Thyroid gland (tissue), 4 donors: ENCODE results near the gene CABP5.

Experiments
- POLR2A ChIP-seq, 2 donors: fragments of 450-650 bp; IDR thresholded peaks; one replicate each; pipeline ENCODE4 v1.6.1; 2017; ENCODE audit warnings: antibody characterized with exemption in 2 of 2, mild to moderate bottlenecking in 2 of 2, moderate library complexity in 1 of 2
- TF ChIP-seq, protein P1 (sequence below), 6 experiments: fragments of 200-600 bp in 3 of 6; fragments of 450-650 bp in 3 of 6; sonication (generic) in 3 of 6; IDR thresholded peaks; one replicate each; pipeline ENCODE4 v1.5.1; 2016 to 2019; ENCODE audit warnings: antibody characterized with exemption in 6 of 6, mild to moderate bottlenecking in 2 of 6, inconsistent platforms in 1 of 6, moderate library complexity in 1 of 6

DNA sequence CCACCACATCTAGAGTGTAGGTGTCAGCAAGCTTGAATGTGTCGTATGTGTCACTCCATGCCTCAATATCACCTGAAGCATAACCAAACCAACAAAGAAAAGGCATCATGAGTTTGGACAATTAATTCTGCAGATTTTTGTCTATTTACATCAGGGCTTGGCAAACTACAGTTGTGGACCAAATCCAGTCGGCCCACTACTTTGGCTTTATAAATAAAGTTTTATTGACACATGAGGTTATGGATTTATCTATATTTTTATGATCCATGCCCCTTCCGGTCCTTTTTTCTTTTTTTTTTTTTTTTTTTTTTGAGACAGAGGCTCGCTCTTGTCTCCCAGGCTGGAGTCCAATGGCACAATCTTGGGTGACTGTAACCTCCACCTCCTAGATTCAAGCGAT, 9.2 kb upstream of the CABP5 start:
- TF ChIP-seq, protein P1, sequence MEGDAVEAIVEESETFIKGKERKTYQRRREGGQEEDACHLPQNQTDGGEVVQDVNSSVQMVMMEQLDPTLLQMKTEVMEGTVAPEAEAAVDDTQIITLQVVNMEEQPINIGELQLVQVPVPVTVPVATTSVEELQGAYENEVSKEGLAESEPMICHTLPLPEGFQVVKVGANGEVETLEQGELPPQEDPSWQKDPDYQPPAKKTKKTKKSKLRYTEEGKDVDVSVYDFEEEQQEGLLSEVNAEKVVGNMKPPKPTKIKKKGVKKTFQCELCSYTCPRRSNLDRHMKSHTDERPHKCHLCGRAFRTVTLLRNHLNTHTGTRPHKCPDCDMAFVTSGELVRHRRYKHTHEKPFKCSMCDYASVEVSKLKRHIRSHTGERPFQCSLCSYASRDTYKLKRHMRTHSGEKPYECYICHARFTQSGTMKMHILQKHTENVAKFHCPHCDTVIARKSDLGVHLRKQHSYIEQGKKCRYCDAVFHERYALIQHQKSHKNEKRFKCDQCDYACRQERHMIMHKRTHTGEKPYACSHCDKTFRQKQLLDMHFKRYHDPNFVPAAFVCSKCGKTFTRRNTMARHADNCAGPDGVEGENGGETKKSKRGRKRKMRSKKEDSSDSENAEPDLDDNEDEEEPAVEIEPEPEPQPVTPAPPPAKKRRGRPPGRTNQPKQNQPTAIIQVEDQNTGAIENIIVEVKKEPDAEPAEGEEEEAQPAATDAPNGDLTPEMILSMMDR (IDR thresholded peaks at IDR 0.05) = no peak
- TF ChIP-seq POLR2A (IDR thresholded peaks at IDR 0.05) = no peak
